PC-3 (cell line): Measurements from ENCODE around the gene CHEK1. TPM values are rescaled to one million over a fixed set of nuclear protein-coding genes. Genes with fewer than 3 reads are reported as not detected.
"Not testable (repeated sequence)": the region's sequence is repeated elsewhere in the genome, so short reads cannot be mapped to it uniquely, and the experiment has no call there.

ENCODE experiments used
- ATAC-seq: fragments of 200-7000 bp; cut with Tn5 transposase; 2 replicates; pipeline ENCODE4 v1.9.1; 2020; ENCODE audit warnings: mild to moderate bottlenecking, moderate library complexity
- Bru-seq: library from RNA; stranded (reverse); fragments of 400-500 nt; gene quantifications from one replicate; lab custom pipeline; 2021; lab: Mats Ljungman, UMichigan
- BruChase-seq, 2 experiments: library from RNA; stranded (reverse); fragments of 400-500 nt; gene quantifications; one replicate each; lab custom pipeline; 2021; lab: Mats Ljungman, UMichigan
- BruUV-seq: library from RNA; stranded (reverse); fragments of 400-500 nt; replicated peaks from 2 replicates; lab custom pipeline; 2021; lab: Mats Ljungman, UMichigan
- CTCF ChIA-PET: fragments of 300-600 bp; sonication (Branson Sonifier 250); formaldehyde crosslinking; loops from one replicate; lab custom pipeline; 2022; ENCODE audit warnings: antibody characterized with exemption; lab: Charles Lee
- POLR2A ChIA-PET: fragments of 300-600 bp; sonication (Branson Sonifier 250); formaldehyde crosslinking; loops from one replicate; lab custom pipeline; 2022; ENCODE audit warnings: antibody characterized with exemption; ENCODE audit not compliant: unreplicated experiment; lab: Charles Lee
- DNase-seq: peaks from one replicate; pipeline ENCODE4 v3.0.0-alpha.2; 2015
- H2AFZ ChIP-seq: fragments of 300-600 bp; sonication (generic); 2 replicates; pipeline ENCODE4 v1.6.0; 2016; ENCODE audit warnings: antibody characterized with exemption, low read length
- H3F3A ChIP-seq: fragments of 300-600 bp; sonication (generic); one replicate; pipeline ENCODE4 v1.6.0; 2017; ENCODE audit warnings: antibody characterized with exemption, low read length, control low read depth, mild to moderate bottlenecking; ENCODE audit not compliant: unreplicated experiment
- H3K27ac ChIP-seq: fragments of 300-600 bp; sonication (generic); 2 replicates; pipeline ENCODE4 v1.5.1; 2016; ENCODE audit warnings: mild to moderate bottlenecking, low read length
- H3K27me3 ChIP-seq: fragments of 300-600 bp; sonication (generic); 2 replicates; pipeline ENCODE4 v1.6.1; 2016; ENCODE audit warnings: low read length, mixed read lengths
- H3K36me3 ChIP-seq: fragments of 300-600 bp; sonication (generic); 2 replicates; pipeline ENCODE4 v1.6.1; 2016; ENCODE audit warnings: low read depth, mixed run types, low read length, mixed read lengths
- H3K4me1 ChIP-seq: fragments of 300-600 bp; sonication (generic); 2 replicates; pipeline ENCODE4 v1.5.1; 2016; ENCODE audit warnings: low read length; ENCODE audit not compliant: insufficient read depth
- H3K4me2 ChIP-seq: fragments of 300-600 bp; sonication (generic); 2 replicates; pipeline ENCODE4 v1.6.0; 2016; ENCODE audit warnings: low read length
- H3K4me3 ChIP-seq: fragments of 300-600 bp; sonication (generic); 2 replicates; pipeline ENCODE4 v1.5.1; 2016; ENCODE audit warnings: mild to moderate bottlenecking, low read length, mixed read lengths
- H3K79me2 ChIP-seq: fragments of 300-600 bp; sonication (generic); 2 replicates; pipeline ENCODE4 v1.6.1; 2017; ENCODE audit warnings: low read length, mixed read lengths
- H3K9ac ChIP-seq: fragments of 300-600 bp; sonication (generic); 2 replicates; pipeline ENCODE4 v1.6.0; 2016; ENCODE audit warnings: mild to moderate bottlenecking, low read length
- H3K9me2 ChIP-seq: fragments of 300-600 bp; sonication (generic); replicated peaks from 2 replicates; pipeline ENCODE4 v1.6.1; 2016; ENCODE audit warnings: mixed run types, low read length, mixed read lengths
- H3K9me3 ChIP-seq: fragments of 300-600 bp; sonication (generic); 2 replicates; pipeline ENCODE4 v1.6.1; 2016; ENCODE audit warnings: low read length, mixed read lengths
- H4K20me1 ChIP-seq: fragments of 300-600 bp; sonication (generic); 2 replicates; pipeline ENCODE4 v1.6.1; 2016; ENCODE audit warnings: low read length, mixed read lengths
- CTCF ChIP-seq: fragments of 300-600 bp; sonication (generic); conservative IDR thresholded peaks from 2 replicates; pipeline ENCODE4 v1.5.1; 2017; ENCODE audit warnings: antibody characterized with exemption, low read depth, mild to moderate bottlenecking, low read length
- EZH2 ChIP-seq: fragments of 300-600 bp; sonication (generic); IDR thresholded peaks from one replicate; pipeline ENCODE4 v1.6.1; 2017; ENCODE audit warnings: antibody characterized with exemption, mild to moderate bottlenecking, low read length; ENCODE audit not compliant: unreplicated experiment
- EZH2phosphoT487 ChIP-seq: fragments of 300-600 bp; sonication (generic); IDR thresholded peaks from 2 replicates; pipeline ENCODE4 v1.6.1; 2018; ENCODE audit warnings: mild to moderate bottlenecking, antibody characterized with exemption, low read length, borderline replicate concordance
- intact Hi-C: fragments of 100-400 bp; cut with micrococcal nuclease; formaldehyde crosslinking; loops from 2 replicates; pipeline ENCODE4 v1.9.0; 2023
- long read RNA-seq: library from polyadenylated mRNA; unstranded; transcript quantifications from one replicate; pipeline ENCODE4 v2.0.0, GENCODE V29; 2021; ENCODE audit not compliant: unreplicated experiment
- total RNA-seq: library from RNA; depleted of rRNA; stranded (reverse); fragments of >200 nt; gene quantifications from 2 replicates; pipeline ENCODE4 v1.2.3, GENCODE V29; 2014; rRNA removed

Gene CHEK1
- total RNA-seq = 49.8 and 64.7 TPM in 2 replicates
- Bru-seq, nascent RNA = percentile 69 among the genes with signal in this experiment
- BruChase-seq, experiment 1, labeled RNA remaining after a 6-hour chase = percentile 82 among the genes with signal in this experiment
- percentile 67 among the genes with signal in this experiment for BruChase-seq, experiment 2, labeled RNA remaining after a 2-hour chase
- long read RNA-seq, full-length matches to known transcripts = 1 of 7 reads
- long read RNA-seq, partial matches to known transcripts = 2 of 7 reads
- long read RNA-seq, other reads (novel, unspliced or antisense) = 4 of 7 reads

- H3K9ac ChIP-seq = peak within 1 kb of the TSS; percentile 89
- peak within 1 kb of the TSS; percentile 89 for H3K27ac ChIP-seq
- ChIA-PET CTCF (no interaction called here), POLR2A (interaction anchor here (0.6 kb wide), 1 partner anchor 263 kb away, joined by 4 read pairs; the partner anchor contains the start of gene HYLS1)
- no TSS peak for BruUV-seq
- peaks cover 26% of the 10 kb centered on the region for H3K79me2 ChIP-seq
- peaks cover 3% of the 10 kb centered on the region for H3F3A ChIP-seq
- no peaks in the 10 kb centered on the region for H3K27me3 ChIP-seq
- ATAC-seq = no peak
- H3K4me2 ChIP-seq = peak within 1 kb of the TSS; percentile 92
- no peak for DNase-seq
- H3K4me1 ChIP-seq = peaks cover 34% of the 10 kb centered on the region
- intact Hi-C loops = loop anchor here (1.0 to 5.0 kb wide), 2 partner anchors 32 to 263 kb away; partner anchors contain the start of genes HYLS1 and STT3A
- no peaks in the 10 kb centered on the region for H3K9me3 ChIP-seq
- H2AFZ ChIP-seq = peak within 1 kb of the TSS; percentile 81
- no peak for TF ChIP-seq CTCF
- no peak for TF ChIP-seq EZH2phosphoT487
- TF ChIP-seq EZH2 = no peak
- H3K36me3 ChIP-seq = peaks cover 31% of the 10 kb centered on the region
- H3K9me2 ChIP-seq = no peaks in the 10 kb centered on the region
- H3K4me3 ChIP-seq = peak within 1 kb of the TSS; percentile 80
- no peaks in the 10 kb centered on the region for H4K20me1 ChIP-seq
Observed at GRCh38 chr11:125624756-125625213, at the start of gene CHEK1. TSS of gene CHEK1 (plus strand) at chr11:125625163. CDS start at chr11:125626769, 1,606 bp downstream.

DNA sequence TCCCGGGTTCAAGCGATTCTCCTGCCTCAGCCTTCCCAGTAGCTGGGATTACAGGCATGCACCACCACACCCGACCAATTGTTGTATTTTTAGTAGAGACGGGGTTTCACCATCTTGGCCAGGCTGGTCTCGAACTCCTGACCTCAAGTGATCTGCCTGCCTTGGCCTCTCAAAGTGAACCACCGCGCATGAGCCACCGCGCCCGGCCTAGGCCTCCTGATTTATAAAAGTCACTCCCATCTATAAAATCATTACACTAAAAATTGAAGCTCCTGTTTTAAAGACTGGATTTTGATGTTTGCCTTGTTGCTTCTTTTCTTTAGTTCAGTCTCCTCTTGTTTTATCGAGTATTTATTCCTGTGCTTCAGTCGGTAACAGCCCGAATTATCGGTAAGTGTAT is 47.8 kb upstream of the CHEK1 start:
- H3K36me3 ChIP-seq = peaks cover 68% of the 10 kb centered on the region
- H3K4me1 ChIP-seq, H3K9me3 ChIP-seq, H3K9ac ChIP-seq, ATAC-seq, H3K4me2 ChIP-seq, H3K27me3 ChIP-seq, H2AFZ ChIP-seq, H3K27ac ChIP-seq, BruUV-seq, DNase-seq, H3K4me3 ChIP-seq, intact Hi-C loops, POLR2A ChIA-PET, H3F3A ChIP-seq, CTCF ChIA-PET, H4K20me1 ChIP-seq, H3K9me2 ChIP-seq, H3K79me2 ChIP-seq: not testable (repeated sequence)

DNA sequence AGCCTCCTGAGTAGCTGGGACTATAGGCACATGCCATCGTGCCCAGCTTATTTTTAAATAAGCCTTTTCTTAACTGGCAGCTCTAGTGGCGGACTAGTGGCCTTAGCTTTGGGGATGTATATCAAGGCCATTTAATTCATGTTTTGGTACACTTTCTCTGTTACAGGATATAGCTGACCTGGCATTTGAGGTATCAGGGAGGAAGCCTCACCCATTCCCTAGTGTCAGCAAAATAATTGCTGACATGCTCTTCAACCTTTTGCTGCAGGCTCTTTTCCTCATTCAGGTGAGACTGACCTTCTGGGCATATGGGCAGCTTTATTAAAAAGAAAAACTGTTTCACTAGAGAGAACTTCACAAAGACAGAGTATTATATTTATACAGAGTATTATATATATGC is 46.2 kb upstream of the CHEK1 start:
- H3K4me1 ChIP-seq = no peaks in the 10 kb centered on the region
- no peaks in the 10 kb centered on the region for H3K27me3 ChIP-seq
- POLR2A ChIA-PET = no interaction called here
- no peaks in the 10 kb centered on the region for H3F3A ChIP-seq
- no peak for DNase-seq
- no peak overlapping the region for H3K27ac ChIP-seq
- no peak overlapping the region for H2AFZ ChIP-seq
- ATAC-seq = no peak
- no TSS peak for BruUV-seq
- peaks cover 68% of the 10 kb centered on the region for H3K36me3 ChIP-seq
- H4K20me1 ChIP-seq = no peaks in the 10 kb centered on the region
- H3K9me3 ChIP-seq = no peaks in the 10 kb centered on the region
- H3K4me2 ChIP-seq = no peak overlapping the region
- no peak overlapping the region for H3K4me3 ChIP-seq
- no peak for TF ChIP-seq EZH2
- no peak for TF ChIP-seq CTCF
- TF ChIP-seq EZH2phosphoT487 = no peak
- no peaks in the 10 kb centered on the region for H3K79me2 ChIP-seq
- H3K9ac ChIP-seq = no peak overlapping the region
- CTCF ChIA-PET = no interaction called here
- H3K9me2 ChIP-seq = no peaks in the 10 kb centered on the region
- intact Hi-C loops = no loop called here
